Fibroblast of skin of abdomen (primary cell): Measurements from ENCODE around the gene UNC13A.
A peak's percentile ranks its signal among the peaks of the same experiment; 100 is the strongest.

Source experiments
- DNase-seq: peaks from one replicate; pipeline ENCODE4 v3.0.0-alpha.2; 2013

UNC13A gene

GRCh38 chr19:17706750-17707181 is 18.6 kb upstream of the UNC13A start:
- DNase-seq: peak; percentile 41

DNA sequence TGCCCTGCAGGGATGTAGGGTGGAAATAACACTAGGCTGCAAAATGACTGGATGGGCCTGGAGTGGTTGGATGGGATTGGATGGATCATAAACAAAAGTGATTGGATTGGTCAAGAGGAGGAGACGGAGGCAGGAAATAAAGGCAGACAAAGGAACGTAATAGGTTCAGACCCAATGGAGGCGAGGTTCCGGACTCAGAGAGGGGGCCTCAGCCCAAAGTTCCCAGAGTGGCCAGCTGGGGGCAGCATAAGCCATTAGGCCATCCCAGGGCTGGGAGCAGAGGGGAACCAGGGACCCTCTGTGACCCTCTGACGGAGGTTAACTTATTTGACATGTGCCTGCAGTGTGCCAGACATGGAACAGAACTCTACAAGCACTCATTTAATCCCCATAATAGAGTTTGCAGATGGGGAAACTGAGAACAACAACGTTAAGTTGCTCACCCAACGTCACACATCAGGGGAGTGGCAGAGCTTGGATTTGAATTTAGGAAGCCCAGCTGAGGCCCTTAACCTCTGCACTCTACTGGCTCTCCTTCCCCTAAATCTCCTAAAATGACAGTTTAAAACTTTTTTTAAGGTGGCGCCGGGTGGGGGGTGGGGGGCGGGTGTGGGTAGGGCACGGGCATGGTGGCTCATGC is 15.8 kb upstream of the UNC13A start:
- no peak for DNase-seq

DNA sequence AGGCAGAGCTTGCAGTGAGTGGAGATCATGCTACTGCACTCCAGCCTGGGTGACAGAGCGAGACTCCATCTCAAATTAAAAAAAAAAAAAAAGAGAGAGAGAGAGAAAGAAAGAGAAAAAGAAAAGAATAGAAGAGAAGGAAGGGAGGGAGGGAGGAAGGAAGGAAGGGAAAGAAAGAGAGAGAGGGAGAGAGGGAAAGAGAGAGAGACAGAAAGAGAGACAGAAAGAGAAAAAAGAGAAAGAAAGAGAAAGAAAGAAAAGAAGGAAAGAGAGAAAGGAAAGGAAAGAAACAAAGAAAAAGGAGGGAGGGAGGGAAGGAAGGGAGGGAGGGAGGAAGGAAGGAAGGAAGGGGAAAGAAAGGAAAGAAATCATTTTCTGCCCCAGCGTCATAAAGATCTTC is 7.0 kb upstream of the UNC13A start:
- DNase-seq: no peak

- DNase-seq: no peak
Observed at GRCh38 chr19:17692566-17692965, 4.4 kb upstream of the UNC13A start.

GRCh38 chr19:17688853-17689595 is 870 bp upstream of the UNC13A start:
- no peak for DNase-seq

GRCh38 chr19:17687141-17687856 is 855 bp downstream of the UNC13A start:
- DNase-seq: no peak

DNA sequence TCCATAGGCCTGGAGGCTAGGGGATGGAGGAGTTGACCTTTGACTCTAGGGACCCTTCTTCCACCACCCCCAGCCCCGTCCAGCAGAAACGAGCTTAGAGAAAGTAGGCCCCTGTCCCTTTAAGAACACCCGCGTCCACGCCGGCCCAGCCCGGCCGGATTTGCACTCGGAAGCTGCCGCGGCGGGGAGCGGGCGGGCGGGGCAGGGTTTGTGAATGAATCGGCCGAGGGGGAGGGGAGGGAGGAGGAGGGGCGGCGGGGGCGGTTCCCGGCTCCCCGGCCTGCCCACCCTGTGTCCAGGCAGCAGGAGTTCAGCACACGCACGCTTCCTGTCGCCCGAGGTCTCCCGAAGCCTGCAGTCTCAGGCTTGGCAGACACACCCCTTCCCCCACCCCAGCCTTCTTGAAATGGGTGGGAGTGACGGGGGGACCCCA is 1.5 kb downstream of the UNC13A start:
- no peak for DNase-seq

- no peak for DNase-seq
Observed at GRCh38 chr19:17686023-17686521, 2.1 kb downstream of the UNC13A start.

GRCh38 chr19:17685451-17686022 is 2.6 kb downstream of the UNC13A start:
- no peak for DNase-seq

GRCh38 chr19:17684256-17684655 is 3.9 kb downstream of the UNC13A start:
- no peak for DNase-seq

DNA sequence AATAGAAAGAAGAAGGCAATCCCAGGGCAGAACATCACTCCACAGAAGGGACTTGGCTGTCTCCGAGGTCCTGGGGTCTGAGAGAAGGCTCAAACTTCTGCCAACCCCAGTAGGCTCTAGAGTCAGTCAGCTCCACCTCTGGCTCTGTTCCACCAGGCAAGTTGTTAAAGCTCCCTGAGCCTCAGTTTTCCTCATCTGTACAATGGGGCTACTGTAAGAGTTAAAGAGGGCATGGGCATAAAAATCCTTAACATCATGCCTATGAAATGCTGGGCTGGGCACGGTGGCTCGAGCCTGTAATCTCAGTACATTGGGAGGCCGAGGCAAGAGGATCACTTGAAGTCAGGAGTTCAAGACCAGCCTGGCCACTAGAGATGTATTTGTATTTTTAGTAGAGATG is 5.1 kb downstream of the UNC13A start:
- DNase-seq: no peak

DNA sequence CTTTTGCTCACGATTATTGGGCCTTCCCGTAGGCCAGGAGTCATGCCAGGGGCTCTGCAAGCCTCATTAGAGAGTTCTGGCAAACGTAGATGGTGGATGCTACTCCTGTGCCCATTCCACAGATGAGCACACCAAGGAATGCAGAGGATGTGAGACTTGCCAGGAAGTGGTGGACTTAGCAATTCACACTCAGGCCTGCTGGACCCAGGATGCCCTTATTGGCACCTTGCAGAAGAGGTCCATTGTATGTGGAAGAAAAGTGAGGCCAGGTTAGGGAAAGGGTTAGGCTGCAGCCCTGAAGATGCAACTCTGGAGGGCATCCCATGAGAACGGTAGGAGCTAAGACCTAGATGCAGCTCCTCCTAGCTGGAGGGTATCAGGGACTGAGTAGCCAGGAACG is 5.9 kb downstream of the UNC13A start:
- DNase-seq: no peak

- DNase-seq: peak; percentile 31
Observed at GRCh38 chr19:17681505-17682125, 6.5 kb downstream of the UNC13A start.

- peak; percentile 28 for DNase-seq
Observed at GRCh38 chr19:17680230-17680722, 7.9 kb downstream of the UNC13A start.

GRCh38 chr19:17679526-17680229 is 8.5 kb downstream of the UNC13A start:
- no peak for DNase-seq

DNA sequence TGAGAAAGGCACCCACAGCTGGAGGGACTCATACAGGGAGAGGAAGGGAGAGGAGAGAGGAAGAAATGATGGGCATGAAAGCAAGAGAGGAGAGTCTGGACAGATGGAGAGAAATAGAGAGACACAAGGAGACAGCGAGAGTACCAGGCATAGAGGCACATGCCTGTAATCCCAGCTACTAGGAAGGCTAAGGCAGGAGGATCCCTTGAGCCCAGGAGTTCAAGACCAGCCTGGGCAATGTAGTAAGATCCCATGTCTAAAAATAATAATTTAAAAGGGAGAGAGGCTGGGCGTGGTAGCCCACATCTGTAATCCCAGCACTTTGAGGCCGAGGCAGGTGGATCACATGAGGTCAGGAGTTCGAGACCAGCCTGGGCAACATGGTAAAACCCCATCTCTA is 9.3 kb downstream of the UNC13A start:
- no peak for DNase-seq

DNA sequence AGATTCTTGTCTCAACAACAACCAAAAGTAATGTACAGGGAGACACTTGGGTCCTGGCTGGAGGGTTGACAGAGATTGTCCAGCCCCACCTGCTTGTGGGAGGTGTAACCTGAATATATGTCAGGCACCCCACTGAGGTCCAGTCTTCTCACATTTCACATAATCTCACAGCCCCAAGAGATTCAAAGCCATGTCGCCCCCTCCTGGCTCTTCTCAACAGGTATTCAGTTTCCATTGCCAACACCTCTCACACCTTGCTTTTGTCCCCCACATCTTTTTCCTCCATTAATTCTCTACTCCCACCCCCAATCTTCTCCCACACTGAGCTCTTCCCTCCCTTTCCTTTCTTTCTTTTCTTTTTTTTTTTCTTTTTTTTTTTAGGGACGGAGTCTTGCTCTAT is 11.2 kb downstream of the UNC13A start:
- no peak for DNase-seq

- DNase-seq: no peak
Observed at GRCh38 chr19:17676295-17676694, 11.9 kb downstream of the UNC13A start.

- no peak for DNase-seq
Observed at GRCh38 chr19:17673937-17674799, 14.0 kb downstream of the UNC13A start.

GRCh38 chr19:17671906-17672305 is 16.2 kb downstream of the UNC13A start:
- DNase-seq: no peak

DNA sequence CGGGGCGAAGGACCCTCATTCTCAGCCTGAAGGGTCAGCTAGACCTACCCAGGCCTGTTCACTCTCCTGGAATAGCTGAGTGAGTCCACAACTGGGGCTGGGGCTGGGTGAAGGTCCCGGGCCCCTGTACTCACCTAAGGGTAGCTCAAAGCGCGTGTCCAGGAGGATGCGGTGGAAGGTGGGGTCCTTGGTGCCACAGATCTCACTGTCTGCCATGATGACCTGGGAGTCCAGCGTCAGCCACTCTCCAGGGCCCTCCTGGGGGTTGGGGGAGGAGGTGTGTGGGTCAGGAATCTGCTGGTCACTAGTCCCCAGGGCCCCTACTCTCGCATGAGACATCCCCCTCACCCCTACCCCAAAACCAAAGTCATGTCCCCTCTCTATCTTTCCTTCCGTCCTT is 18.7 kb downstream of the UNC13A start:
- DNase-seq: no peak
